Spleen (tissue), 11 donors: Measurements from ENCODE around the gene FOXP1. TPM values are rescaled to one million over a fixed set of nuclear protein-coding genes. Genes with fewer than 3 reads are reported as not detected.
A peak's percentile ranks its signal among the peaks of the same experiment; 100 is the strongest.

ENCODE experiments used
- DNase-seq: peaks from one replicate; pipeline ENCODE4 v3.0.0-alpha.2; 2020
- H3K27ac ChIP-seq, 8 donors: fragments of 200-600 bp; sonication (generic) in 7 of 8; 1 replicate in 4 of 8; 2 replicates in 4 of 8; pipeline versions ENCODE4 v1.5.0 to v1.8.0; 2016 to 2021; ENCODE audit warnings: inconsistent platforms in 4 of 8, mild to moderate bottlenecking in 4 of 8, moderate library complexity in 1 of 8
- H3K27me3 ChIP-seq, 7 donors: fragments of 200-600 bp; sonication (generic) in 6 of 7; replicated peaks in 1 of 7; 1 replicate in 4 of 7; 2 replicates in 3 of 7; pipeline versions ENCODE4 v1.5.0 to v1.8.0; 2016 to 2021; ENCODE audit warnings: inconsistent platforms in 3 of 7, mild to moderate bottlenecking in 1 of 7
- H3K36me3 ChIP-seq, 6 donors: fragments of 200-600 bp; sonication (generic) in 5 of 6; 1 replicate in 4 of 6; 2 replicates in 2 of 6; pipeline versions ENCODE4 v1.5.0 to v1.8.0; 2016 to 2021; ENCODE audit warnings: inconsistent platforms in 2 of 6
- H3K4me1 ChIP-seq, 6 donors: fragments of 200-600 bp; sonication (generic) in 5 of 6; 1 replicate in 3 of 6; 2 replicates in 3 of 6; pipeline versions ENCODE4 v1.5.0 to v1.8.0; 2016 to 2021; ENCODE audit warnings: inconsistent platforms in 3 of 6
- H3K4me3 ChIP-seq, 8 donors: fragments of 200-600 bp; sonication (generic) in 7 of 8; 1 replicate in 4 of 8; 2 replicates in 4 of 8; pipeline versions ENCODE4 v1.5.0 to v1.8.0; 2016 to 2021; ENCODE audit warnings: inconsistent platforms in 4 of 8, mild to moderate bottlenecking in 4 of 8, moderate library complexity in 2 of 8
- H3K9me3 ChIP-seq, 8 donors: fragments of 200-600 bp; sonication (generic) in 7 of 8; 1 replicate in 4 of 8; 2 replicates in 4 of 8; pipeline versions ENCODE4 v1.5.0 to v1.8.0; 2016 to 2021; ENCODE audit warnings: inconsistent platforms in 4 of 8
- CTCF ChIP-seq, 11 experiments: fragments of 200-600 bp in 7 of 11; fragments of 450-650 bp in 4 of 11; sonication (generic) in 4 of 11; IDR thresholded peaks in 8 of 11; conservative IDR thresholded peaks in 3 of 11; 1 replicate in 7 of 11; 2 replicates in 4 of 11; pipeline versions ENCODE4 v1.4.0 to v1.8.0; 2016 to 2021; ENCODE audit warnings: antibody characterized with exemption in 11 of 11, inconsistent platforms in 4 of 11, mild to moderate bottlenecking in 1 of 11
- POLR2A ChIP-seq, 3 donors: fragments of 450-650 bp; IDR thresholded peaks; one replicate each; pipeline ENCODE4 v1.5.1; 2017; ENCODE audit warnings: antibody characterized with exemption in 3 of 3, mild to moderate bottlenecking in 1 of 3
- POLR2AphosphoS5 ChIP-seq, 3 donors: sonication (generic); formaldehyde crosslinking; IDR thresholded peaks; one replicate each; pipeline ENCODE4 v1.5.1; 2017; ENCODE audit warnings: antibody characterized with exemption in 3 of 3
- WGBS, 5 donors: extraction: QIAGEN DNeasy Blood & Tissue Kit in 3 of 5; methylation state at CpG; one replicate each; pipeline versions ENCODE4 v1.1.5 to v1.1.7; 2013 to 2018; 5-methylcytosine and 5-hydroxymethylcytosine counted together
- intact Hi-C: fragments of 100-400 bp; cut with DNase I; formaldehyde crosslinking; loops from one replicate; pipeline ENCODE4 v1.15.0; 2023; ENCODE audit warnings: low total_unique reads
- polyA plus RNA-seq, 3 donors: library from polyadenylated mRNA; stranded (reverse); fragments of 200-250 nt; gene quantifications; one replicate each; pipeline ENCODE4 v1.2.1, GENCODE V29; 2013
- total RNA-seq, 7 donors: library from RNA; depleted of rRNA in 3 of 7; stranded (reverse); fragments of >200 nt in 3 of 7; fragmentation: NEBNext Ultra II Directional in 4 of 7; extraction: Animal tissue kit (Norgen Biotek cat#: 25700) in 4 of 7; gene quantifications; one replicate each; pipeline versions ENCODE4 v1.1.0 to v1.2.1, GENCODE V29; 2016 to 2021
- donor health status: healthy with polysubstance abuse.
- donor health status: DM: no; HTN: no; CAD: no; lungs with moderate emphysema.
- donor health status: DM: no; HTN: no; CAD: no.
- donor health status: Bipolar disorder and iron deficiency.
- donor health status: healthy.
- donor health status: DM: no; HTN: no; CAD: no.
- donor health status: DM: yes; HTN: yes; CAD: no.

The FOXP1 gene
- total and polyA plus RNA-seq, 10 donors = 11.1 to 202 (median 153) TPM

- Histone ChIP-seq H3K4me3 (no peak overlapping the region), H3K4me1 (peaks cover 5 to 100% (median 64%) of the 10 kb centered on the region in 6 donors), H3K36me3 (peaks cover 0 to 50% (median 4%) of the 10 kb centered on the region in 6 donors), H3K27ac (peak overlapping the region in 2 of 8 donors; percentile 3 to 18), H3K9me3 (no peaks in the 10 kb centered on the region), H3K27me3 (no peaks in the 10 kb centered on the region)
- intact Hi-C loops = no loop called here
- WGBS, 5 donors = 77 to 90% (median 86%) methylated on average over 3 of the region's 3 CpGs
- DNase-seq = no peak
- TF ChIP-seq POLR2A (IDR thresholded peaks at IDR 0.05) = no peak
- no peak for TF ChIP-seq POLR2AphosphoS5 (IDR thresholded peaks at IDR 0.05)
- no peak for TF ChIP-seq CTCF (IDR thresholded peaks at IDR 0.05 in 8 of 11, conservative IDR thresholded peaks at IDR 0.05 in 3 of 11)
Observed at GRCh38 chr3:71104556-71104955, 479.0 kb downstream of the FOXP1 start.

GRCh38 chr3:71104121-71104541 lies 479.4 kb downstream of the FOXP1 start:
- Histone ChIP-seq H3K27me3 (no peaks in the 10 kb centered on the region), H3K4me3 (no peak overlapping the region), H3K4me1 (peaks cover 5 to 100% (median 64%) of the 10 kb centered on the region in 6 donors), H3K27ac (peak overlapping the region in 3 of 8 donors; percentile 0 to 51 (median 18)), H3K36me3 (peaks cover 0 to 48% (median 4%) of the 10 kb centered on the region in 6 donors), H3K9me3 (no peaks in the 10 kb centered on the region)
- DNase-seq = no peak
- intact Hi-C loops = no loop called here
- 90% methylated on average over 6 of the region's 6 CpGs for WGBS, 5 donors
- TF ChIP-seq CTCF (IDR thresholded peaks at IDR 0.05 in 8 of 11, conservative IDR thresholded peaks at IDR 0.05 in 3 of 11) = no peak
- TF ChIP-seq POLR2AphosphoS5 (IDR thresholded peaks at IDR 0.05) = no peak
- no peak for TF ChIP-seq POLR2A (IDR thresholded peaks at IDR 0.05)

- no peaks in the 10 kb centered on the region for H3K27me3 ChIP-seq
- H3K36me3 ChIP-seq = peaks cover 0 to 44% (median 4%) of the 10 kb centered on the region in 6 donors
- WGBS, 5 donors = 28 to 44% (median 38%) methylated on average over 9 of the region's 9 CpGs
- DNase-seq = no peak
- no peak overlapping the region for H3K4me3 ChIP-seq
- H3K4me1 ChIP-seq = peaks cover 5 to 100% (median 60%) of the 10 kb centered on the region in 6 donors
- TF ChIP-seq CTCF (IDR thresholded peaks at IDR 0.05 in 8 of 11, conservative IDR thresholded peaks at IDR 0.05 in 3 of 11) = no peak
- TF ChIP-seq POLR2AphosphoS5 (IDR thresholded peaks at IDR 0.05) = peak in 1 of 3 donors; percentile 45
- intact Hi-C loops = no loop called here
- H3K9me3 ChIP-seq = no peaks in the 10 kb centered on the region
- peak overlapping the region in 3 of 8 donors; percentile 14 to 51 (median 18) for H3K27ac ChIP-seq
Observed at GRCh38 chr3:71103430-71103921, 480.1 kb downstream of the FOXP1 start.

GRCh38 chr3:71102111-71102983 lies 481.2 kb downstream of the FOXP1 start:
- H3K27me3 ChIP-seq = no peaks in the 10 kb centered on the region
- H3K9me3 ChIP-seq = no peaks in the 10 kb centered on the region
- WGBS, 5 donors = 60 to 83% (median 64%) methylated on average over 11 of the region's 11 CpGs
- peaks cover 5 to 100% (median 50%) of the 10 kb centered on the region in 6 donors for H3K4me1 ChIP-seq
- intact Hi-C loops = no loop called here
- H3K4me3 ChIP-seq = no peak overlapping the region
- TF ChIP-seq CTCF (IDR thresholded peaks at IDR 0.05 in 8 of 11, conservative IDR thresholded peaks at IDR 0.05 in 3 of 11) (no peak), POLR2AphosphoS5 (IDR thresholded peaks at IDR 0.05) (no peak), POLR2A (IDR thresholded peaks at IDR 0.05) (no peak)
- peaks cover 0 to 43% (median 4%) of the 10 kb centered on the region in 6 donors for H3K36me3 ChIP-seq
- H3K27ac ChIP-seq = peak overlapping the region in 4 of 8 donors; percentile 7 to 51 (median 23)
- DNase-seq = no peak
